ENCODE results near the gene ANKHD1. TPM values are rescaled to one million over a fixed set of nuclear protein-coding genes. Genes with fewer than 3 reads are reported as not detected.

ANKHD1 gene
- total and polyA plus RNA-seq, 9 of the 15 experiments (the other 6 are each of a cell fraction or from before 2014, with no cell fraction given), result 38.9 to 138 (median 78.7) TPM

GRCh38 chr5:140564196-140565023, 162.8 kb downstream of the ANKHD1 start, which contains the start of the genes APBB3 and SLC35A4 (continued):
- no peak for TF ChIP-seq SMAD2 (IDR thresholded peaks at IDR 0.05; ENCODE audit: low read depth, low read length)
- no peak for TF ChIP-seq BRCA1 (IDR thresholded peaks at IDR 0.05)
- no peak for TF ChIP-seq BRCA1 (CRISPR knock-in tag; IDR thresholded peaks at IDR 0.05)
- TF ChIP-seq, protein P1, sequence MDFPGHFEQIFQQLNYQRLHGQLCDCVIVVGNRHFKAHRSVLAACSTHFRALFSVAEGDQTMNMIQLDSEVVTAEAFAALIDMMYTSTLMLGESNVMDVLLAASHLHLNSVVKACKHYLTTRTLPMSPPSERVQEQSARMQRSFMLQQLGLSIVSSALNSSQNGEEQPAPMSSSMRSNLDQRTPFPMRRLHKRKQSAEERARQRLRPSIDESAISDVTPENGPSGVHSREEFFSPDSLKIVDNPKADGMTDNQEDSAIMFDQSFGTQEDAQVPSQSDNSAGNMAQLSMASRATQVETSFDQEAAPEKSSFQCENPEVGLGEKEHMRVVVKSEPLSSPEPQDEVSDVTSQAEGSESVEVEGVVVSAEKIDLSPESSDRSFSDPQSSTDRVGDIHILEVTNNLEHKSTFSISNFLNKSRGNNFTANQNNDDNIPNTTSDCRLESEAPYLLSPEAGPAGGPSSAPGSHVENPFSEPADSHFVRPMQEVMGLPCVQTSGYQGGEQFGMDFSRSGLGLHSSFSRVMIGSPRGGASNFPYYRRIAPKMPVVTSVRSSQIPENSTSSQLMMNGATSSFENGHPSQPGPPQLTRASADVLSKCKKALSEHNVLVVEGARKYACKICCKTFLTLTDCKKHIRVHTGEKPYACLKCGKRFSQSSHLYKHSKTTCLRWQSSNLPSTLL (IDR thresholded peaks at IDR 0.05), result no peak
- no peak for TF ChIP-seq SETDB1 (IDR thresholded peaks at IDR 0.05; ENCODE audit: low read length)
- TF ChIP-seq KAT7 (CRISPR knock-in tag; IDR thresholded peaks at IDR 0.05; ENCODE audit: borderline replicate concordance), result no peak
- no peak for TF ChIP-seq NFYB (IDR thresholded peaks at IDR 0.05; ENCODE audit: extremely low read depth, insufficient read length)
- TF ChIP-seq ZNF445 (CRISPR knock-in tag; IDR thresholded peaks at IDR 0.05; ENCODE audit: low read depth), result no peak
- TF ChIP-seq MXD1 (CRISPR knock-in tag; IDR thresholded peaks at IDR 0.05; ENCODE audit: borderline replicate concordance, poor library complexity, severe bottlenecking), result peak; percentile 8
- no peak for TF ChIP-seq BRD9 (IDR thresholded peaks at IDR 0.05; ENCODE audit: low read depth, partially characterized antibody)
- TF ChIP-seq SRSF7 (optimal IDR thresholded peaks at IDR 0.05; ENCODE audit: low read depth, low read length), result no peak
- TF ChIP-seq RUNX1 (IDR thresholded peaks at IDR 0.05; ENCODE audit: low read depth), result 0 out of 2 replicates have a peak, but pooled peaks have one; percentile 66
- no peak for TF ChIP-seq EHMT2 (IDR thresholded peaks at IDR 0.05)
- TF ChIP-seq, protein P2, sequence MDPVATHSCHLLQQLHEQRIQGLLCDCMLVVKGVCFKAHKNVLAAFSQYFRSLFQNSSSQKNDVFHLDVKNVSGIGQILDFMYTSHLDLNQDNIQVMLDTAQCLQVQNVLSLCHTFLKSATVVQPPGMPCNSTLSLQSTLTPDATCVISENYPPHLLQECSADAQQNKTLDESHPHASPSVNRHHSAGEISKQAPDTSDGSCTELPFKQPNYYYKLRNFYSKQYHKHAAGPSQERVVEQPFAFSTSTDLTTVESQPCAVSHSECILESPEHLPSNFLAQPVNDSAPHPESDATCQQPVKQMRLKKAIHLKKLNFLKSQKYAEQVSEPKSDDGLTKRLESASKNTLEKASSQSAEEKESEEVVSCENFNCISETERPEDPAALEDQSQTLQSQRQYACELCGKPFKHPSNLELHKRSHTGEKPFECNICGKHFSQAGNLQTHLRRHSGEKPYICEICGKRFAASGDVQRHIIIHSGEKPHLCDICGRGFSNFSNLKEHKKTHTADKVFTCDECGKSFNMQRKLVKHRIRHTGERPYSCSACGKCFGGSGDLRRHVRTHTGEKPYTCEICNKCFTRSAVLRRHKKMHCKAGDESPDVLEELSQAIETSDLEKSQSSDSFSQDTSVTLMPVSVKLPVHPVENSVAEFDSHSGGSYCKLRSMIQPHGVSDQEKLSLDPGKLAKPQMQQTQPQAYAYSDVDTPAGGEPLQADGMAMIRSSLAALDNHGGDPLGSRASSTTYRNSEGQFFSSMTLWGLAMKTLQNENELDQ (CRISPR knock-in tag; IDR thresholded peaks at IDR 0.05; ENCODE audit: borderline replicate concordance), result no peak
- no peak for TF ChIP-seq TCF15 (CRISPR knock-in tag; IDR thresholded peaks at IDR 0.05)
- no peak for TF ChIP-seq ZNF239 (CRISPR knock-in tag; IDR thresholded peaks at IDR 0.05)
- no peak for TF ChIP-seq ZNF77 (CRISPR knock-in tag; IDR thresholded peaks at IDR 0.05)
- peak; percentile 48; the same call in 1 of the 2 replicates for TF ChIP-seq CHD2 (IDR thresholded peaks at IDR 0.05; ENCODE audit: low read depth, low read length)
- no peak for TF ChIP-seq SAFB2 (IDR thresholded peaks at IDR 0.05; ENCODE audit: borderline replicate concordance, low read depth, low read length, severe bottlenecking)
- TF ChIP-seq SFPQ (IDR thresholded peaks at IDR 0.05; ENCODE audit: low read depth, low read length), result no peak
